WTC11 (cell line): Measurements from ENCODE around the gene ZCCHC24. TPM values are rescaled to one million over a fixed set of nuclear protein-coding genes. Genes with fewer than 3 reads are reported as not detected.
A peak's percentile ranks its signal among the peaks of the same experiment; 100 is the strongest.

Experiments
- ATAC-seq: fragments of 200-7000 bp; cut with Tn5 transposase; 2 replicates; pipeline ENCODE4 v1.10.0; 2021; ENCODE audit warnings: mild to moderate bottlenecking, moderate library complexity
- CTCF ChIA-PET: fragments of 300-600 bp; sonication (Branson Sonifier 250); formaldehyde crosslinking; loops from one replicate; lab custom pipeline; 2021; ENCODE audit warnings: antibody characterized with exemption; lab: Charles Lee
- POLR2A ChIA-PET: fragments of 350-600 bp; sonication (Branson Sonifier 250); formaldehyde crosslinking; loops from one replicate; lab custom pipeline; 2021; ENCODE audit warnings: antibody characterized with exemption; lab: Charles Lee
- DNase-seq: peaks from one replicate; pipeline ENCODE4 v3.0.0; 2021; ENCODE audit warnings: low spot score
- H3K27ac Mint-ChIP-seq: 2 replicates; pipeline ENCODE4 v1.8.0; 2021; ENCODE audit warnings: mixed read lengths
- H3K27me3 Mint-ChIP-seq: 2 replicates; pipeline ENCODE4 v1.8.0; 2021; ENCODE audit warnings: low read depth, mild to moderate bottlenecking, moderate library complexity, mixed read lengths
- H3K36me3 Mint-ChIP-seq: 2 replicates; pipeline ENCODE4 v1.8.0; 2021; ENCODE audit warnings: mixed read lengths
- H3K4me1 Mint-ChIP-seq: 2 replicates; pipeline ENCODE4 v1.8.0; 2022; ENCODE audit warnings: mixed read lengths
- H3K4me3 Mint-ChIP-seq: 2 replicates; pipeline ENCODE4 v1.8.0; 2021; ENCODE audit warnings: mild to moderate bottlenecking, moderate library complexity, mixed read lengths
- H3K9me3 Mint-ChIP-seq: 2 replicates; pipeline ENCODE4 v1.8.0; 2021; ENCODE audit warnings: mixed read lengths
- EMX1 ChIP-seq: fragments of 250-450 bp; sonication (Bioruptor Pico); IDR thresholded peaks from 2 replicates; pipeline ENCODE4 v1.8.0; 2021; ENCODE audit warnings: mild to moderate bottlenecking
- ESRRA ChIP-seq: sonication (generic); formaldehyde crosslinking; IDR thresholded peaks from 2 replicates; pipeline ENCODE4 v1.8.1; 2022; ENCODE audit warnings: mild to moderate bottlenecking, missing genetic modification reagents, borderline replicate concordance
- IRF2 ChIP-seq: sonication (generic); formaldehyde crosslinking; IDR thresholded peaks from 2 replicates; pipeline ENCODE4 v1.8.0; 2022; ENCODE audit warnings: low read depth, missing genetic modification reagents, borderline replicate concordance
- JAZF1 ChIP-seq: fragments of 250-450 bp; sonication (Bioruptor Pico); IDR thresholded peaks from 2 replicates; pipeline ENCODE4 v1.9.0; 2021; ENCODE audit warnings: moderate library complexity, mild to moderate bottlenecking, inconsistent platforms
- MXD4 ChIP-seq: fragments of 250-450 bp; sonication (Bioruptor Pico); IDR thresholded peaks from 2 replicates; pipeline ENCODE4 v1.8.0; 2021; ENCODE audit warnings: mild to moderate bottlenecking, moderate library complexity, borderline replicate concordance
- NFE2L1 ChIP-seq: sonication (generic); formaldehyde crosslinking; IDR thresholded peaks from 2 replicates; pipeline ENCODE4 v1.8.1; 2023; ENCODE audit warnings: missing genetic modification reagents
- NR2C2 ChIP-seq: sonication (generic); formaldehyde crosslinking; IDR thresholded peaks from 2 replicates; pipeline ENCODE4 v1.8.0; 2022; ENCODE audit warnings: mild to moderate bottlenecking, missing genetic modification reagents
- OVOL2 ChIP-seq: fragments of 250-450 bp; sonication (Bioruptor Pico); IDR thresholded peaks from 2 replicates; pipeline ENCODE4 v1.9.0; 2021; ENCODE audit warnings: mild to moderate bottlenecking, borderline replicate concordance
- RELA ChIP-seq: sonication (generic); formaldehyde crosslinking; IDR thresholded peaks from 2 replicates; pipeline ENCODE4 v1.8.1; 2022; ENCODE audit warnings: missing genetic modification reagents, mild to moderate bottlenecking, borderline replicate concordance
- ZBTB21 ChIP-seq: sonication (generic); formaldehyde crosslinking; IDR thresholded peaks from 2 replicates; pipeline ENCODE4 v1.8.1; 2023; ENCODE audit warnings: mild to moderate bottlenecking, missing genetic modification reagents, borderline replicate concordance
- ZNF138 ChIP-seq: sonication (generic); formaldehyde crosslinking; conservative IDR thresholded peaks from 2 replicates; pipeline ENCODE4 v1.8.1; 2022; ENCODE audit warnings: mild to moderate bottlenecking, moderate library complexity, missing genetic modification reagents
- ZNF232 ChIP-seq: sonication (generic); formaldehyde crosslinking; IDR thresholded peaks from 2 replicates; pipeline ENCODE4 v1.8.0; 2022; ENCODE audit warnings: mild to moderate bottlenecking, missing genetic modification reagents
- ZNF317 ChIP-seq: sonication (generic); formaldehyde crosslinking; IDR thresholded peaks from 2 replicates; pipeline ENCODE4 v1.8.1; 2023; ENCODE audit warnings: low read depth, mild to moderate bottlenecking, moderate library complexity, missing genetic modification reagents, borderline replicate concordance
- total RNA-seq: library from RNA; stranded (reverse); gene quantifications from 3 replicates; pipeline ENCODE4 v1.2.3, GENCODE V29; 2021
- TF ChIP-seq, protein P1 (sequence below): fragments of 250-450 bp; sonication (Bioruptor Pico); IDR thresholded peaks from 2 replicates; pipeline ENCODE4 v1.8.0; 2021; ENCODE audit warnings: mild to moderate bottlenecking
- TF ChIP-seq, protein P2 (sequence below): sonication (generic); formaldehyde crosslinking; IDR thresholded peaks from 2 replicates; pipeline ENCODE4 v1.8.1; 2022; ENCODE audit warnings: low read depth, missing genetic modification reagents, borderline replicate concordance
- TF ChIP-seq, protein P3 (sequence below): sonication (generic); formaldehyde crosslinking; IDR thresholded peaks from 2 replicates; pipeline ENCODE4 v1.8.1; 2022; ENCODE audit warnings: low read depth, mild to moderate bottlenecking, moderate library complexity, missing genetic modification reagents, borderline replicate concordance
- TF ChIP-seq, protein P4 (sequence below): sonication (generic); formaldehyde crosslinking; IDR thresholded peaks from 2 replicates; pipeline ENCODE4 v1.8.1; 2023; ENCODE audit warnings: mild to moderate bottlenecking, missing genetic modification reagents, moderate library complexity
- TF ChIP-seq, protein P5 (sequence below): fragments of 250-450 bp; sonication (Bioruptor Pico); IDR thresholded peaks from 2 replicates; pipeline ENCODE4 v1.9.0; 2021; ENCODE audit warnings: moderate library complexity, mild to moderate bottlenecking, inconsistent platforms, borderline replicate concordance
- TF ChIP-seq, protein P6 (sequence below): sonication (generic); formaldehyde crosslinking; IDR thresholded peaks from 2 replicates; pipeline ENCODE4 v1.8.1; 2023; ENCODE audit warnings: mild to moderate bottlenecking, missing genetic modification reagents
- TF ChIP-seq, protein P7 (sequence below): fragments of 200-600 bp; IDR thresholded peaks from 2 replicates; pipeline ENCODE4 v1.8.0; 2022; ENCODE audit warnings: antibody characterized with exemption

ZCCHC24 gene
- total RNA-seq, 1 experiment from 2014 or later: 7.7 TPM

DNA sequence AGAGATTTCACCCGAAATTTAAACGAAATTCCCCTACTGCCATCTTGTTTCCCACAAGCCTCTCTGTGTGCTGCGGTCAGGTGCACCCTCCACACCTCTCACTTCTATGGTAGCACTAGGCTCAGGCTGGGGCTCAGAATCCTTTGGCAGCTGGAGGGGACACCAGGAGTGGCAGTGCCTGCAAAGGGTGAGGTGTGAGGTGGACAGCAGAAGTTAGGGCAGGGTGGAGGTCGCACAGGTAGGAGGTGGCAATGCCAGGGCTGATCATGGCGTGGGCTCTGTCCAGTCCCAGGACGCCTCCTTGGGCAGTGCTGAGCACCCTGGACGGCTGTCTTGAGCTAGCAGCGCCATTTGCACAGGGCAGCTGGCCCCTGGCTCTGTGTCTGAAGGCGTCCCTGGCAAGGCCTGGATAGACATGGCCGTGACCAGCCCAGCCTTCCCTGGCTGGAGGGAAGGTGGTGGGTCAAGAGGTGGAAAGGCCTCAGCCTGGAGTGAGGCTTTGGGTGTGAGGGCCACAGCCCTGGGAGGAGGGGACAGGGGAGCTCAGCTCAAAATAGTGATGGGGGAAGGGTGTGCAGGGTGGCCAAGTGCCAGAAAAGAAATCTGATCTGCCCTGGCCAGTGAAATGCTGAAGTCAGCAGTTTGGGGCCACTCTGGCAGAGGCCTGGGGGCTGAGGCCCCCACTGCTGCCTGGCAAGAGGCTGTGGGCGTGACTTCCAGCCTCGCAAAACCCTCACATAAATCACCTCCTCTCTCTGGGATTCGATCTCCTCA, 40.0 kb downstream of the ZCCHC24 start:
- TF ChIP-seq IRF2 (no peak), RELA (CRISPR knock-in tag) (0 out of 2 replicates have a peak, but pooled peaks have one; percentile 57)
- TF ChIP-seq, all 79 proteins: peak for 1
- peaks cover 6% of the 10 kb centered on the region; the same call in 1 of the 2 replicates for H3K27me3 Mint-ChIP-seq
- ChIA-PET CTCF (interaction anchor here (0.9 to 4.0 kb wide), 8 partner anchors 18 to 82 kb away, joined by 3 to 15 read pairs (median 4); partner anchors contain the start of gene ZCCHC24), POLR2A (interaction anchor here (1.4 kb wide), 1 partner anchor 18 kb away, joined by 4 read pairs; no protein-coding TSS in a partner anchor)
- H3K27ac Mint-ChIP-seq: no peak overlapping the region
- H3K9me3 Mint-ChIP-seq: no peaks in the 10 kb centered on the region
- H3K36me3 Mint-ChIP-seq: no peaks in the 10 kb centered on the region
- DNase-seq (no peak), ATAC-seq (no peak)
- H3K4me1 Mint-ChIP-seq: peaks cover 36% of the 10 kb centered on the region
- no peak overlapping the region for H3K4me3 Mint-ChIP-seq

DNA sequence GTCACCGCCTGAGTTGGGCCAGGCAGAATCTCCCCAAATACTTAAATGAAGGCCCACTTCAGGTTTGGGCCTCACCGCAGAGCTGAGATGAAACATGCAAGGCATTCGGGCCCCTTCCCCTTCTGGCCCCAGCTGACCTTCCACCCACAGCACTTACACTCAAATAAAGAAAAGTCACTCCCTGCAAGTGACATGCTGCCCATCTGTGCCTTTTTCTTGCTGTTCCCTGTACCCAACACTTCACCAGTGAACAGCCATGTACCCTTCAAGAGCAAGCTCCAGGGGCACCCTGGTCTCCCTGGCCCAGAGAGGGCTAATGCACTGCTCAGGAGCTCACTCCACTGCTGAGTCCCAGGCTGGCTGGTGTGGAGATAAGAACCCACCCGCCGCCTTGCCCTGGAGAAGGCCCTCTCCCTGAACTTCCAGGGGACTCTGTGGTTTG, 40.7 kb downstream of the ZCCHC24 start:
- peaks cover 6% of the 10 kb centered on the region; the same call in 1 of the 2 replicates for H3K27me3 Mint-ChIP-seq
- ChIA-PET CTCF (interaction anchor here (1.1 to 4.0 kb wide), 7 partner anchors 30 to 83 kb away, joined by 3 to 15 read pairs (median 4); partner anchors contain the start of gene ZCCHC24), POLR2A (interaction anchor here (1.4 kb wide), 1 partner anchor 19 kb away, joined by 4 read pairs; no protein-coding TSS in a partner anchor)
- H3K9me3 Mint-ChIP-seq: no peaks in the 10 kb centered on the region
- ATAC-seq: no peak
- no peak for DNase-seq
- no peak overlapping the region for H3K27ac Mint-ChIP-seq
- H3K4me1 Mint-ChIP-seq: peaks cover 43% of the 10 kb centered on the region
- TF ChIP-seq JAZF1 (CRISPR knock-in tag) (no peak), ZBTB21 (CRISPR knock-in tag) (no peak), OVOL2 (CRISPR knock-in tag) (no peak), RELA (CRISPR knock-in tag) (no peak), NFE2L1 (CRISPR knock-in tag) (no peak), EMX1 (CRISPR knock-in tag) (no peak), ZNF317 (CRISPR knock-in tag) (no peak), NR2C2 (CRISPR knock-in tag) (no peak), ZNF138 (CRISPR knock-in tag) (no peak), ZNF232 (CRISPR knock-in tag) (no peak), MXD4 (CRISPR knock-in tag) (no peak), ESRRA (CRISPR knock-in tag) (no peak)
- TF ChIP-seq, protein P1, sequence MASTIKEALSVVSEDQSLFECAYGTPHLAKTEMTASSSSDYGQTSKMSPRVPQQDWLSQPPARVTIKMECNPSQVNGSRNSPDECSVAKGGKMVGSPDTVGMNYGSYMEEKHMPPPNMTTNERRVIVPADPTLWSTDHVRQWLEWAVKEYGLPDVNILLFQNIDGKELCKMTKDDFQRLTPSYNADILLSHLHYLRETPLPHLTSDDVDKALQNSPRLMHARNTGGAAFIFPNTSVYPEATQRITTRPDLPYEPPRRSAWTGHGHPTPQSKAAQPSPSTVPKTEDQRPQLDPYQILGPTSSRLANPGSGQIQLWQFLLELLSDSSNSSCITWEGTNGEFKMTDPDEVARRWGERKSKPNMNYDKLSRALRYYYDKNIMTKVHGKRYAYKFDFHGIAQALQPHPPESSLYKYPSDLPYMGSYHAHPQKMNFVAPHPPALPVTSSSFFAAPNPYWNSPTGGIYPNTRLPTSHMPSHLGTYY (CRISPR knock-in tag): no peak
- TF ChIP-seq, protein P2, sequence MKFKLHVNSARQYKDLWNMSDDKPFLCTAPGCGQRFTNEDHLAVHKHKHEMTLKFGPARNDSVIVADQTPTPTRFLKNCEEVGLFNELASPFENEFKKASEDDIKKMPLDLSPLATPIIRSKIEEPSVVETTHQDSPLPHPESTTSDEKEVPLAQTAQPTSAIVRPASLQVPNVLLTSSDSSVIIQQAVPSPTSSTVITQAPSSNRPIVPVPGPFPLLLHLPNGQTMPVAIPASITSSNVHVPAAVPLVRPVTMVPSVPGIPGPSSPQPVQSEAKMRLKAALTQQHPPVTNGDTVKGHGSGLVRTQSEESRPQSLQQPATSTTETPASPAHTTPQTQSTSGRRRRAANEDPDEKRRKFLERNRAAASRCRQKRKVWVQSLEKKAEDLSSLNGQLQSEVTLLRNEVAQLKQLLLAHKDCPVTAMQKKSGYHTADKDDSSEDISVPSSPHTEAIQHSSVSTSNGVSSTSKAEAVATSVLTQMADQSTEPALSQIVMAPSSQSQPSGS: no peak
- TF ChIP-seq, protein P3, sequence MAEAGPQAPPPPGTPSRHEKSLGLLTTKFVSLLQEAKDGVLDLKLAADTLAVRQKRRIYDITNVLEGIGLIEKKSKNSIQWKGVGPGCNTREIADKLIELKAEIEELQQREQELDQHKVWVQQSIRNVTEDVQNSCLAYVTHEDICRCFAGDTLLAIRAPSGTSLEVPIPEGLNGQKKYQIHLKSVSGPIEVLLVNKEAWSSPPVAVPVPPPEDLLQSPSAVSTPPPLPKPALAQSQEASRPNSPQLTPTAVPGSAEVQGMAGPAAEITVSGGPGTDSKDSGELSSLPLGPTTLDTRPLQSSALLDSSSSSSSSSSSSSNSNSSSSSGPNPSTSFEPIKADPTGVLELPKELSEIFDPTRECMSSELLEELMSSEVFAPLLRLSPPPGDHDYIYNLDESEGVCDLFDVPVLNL (CRISPR knock-in tag): no peak
- TF ChIP-seq, protein P4, sequence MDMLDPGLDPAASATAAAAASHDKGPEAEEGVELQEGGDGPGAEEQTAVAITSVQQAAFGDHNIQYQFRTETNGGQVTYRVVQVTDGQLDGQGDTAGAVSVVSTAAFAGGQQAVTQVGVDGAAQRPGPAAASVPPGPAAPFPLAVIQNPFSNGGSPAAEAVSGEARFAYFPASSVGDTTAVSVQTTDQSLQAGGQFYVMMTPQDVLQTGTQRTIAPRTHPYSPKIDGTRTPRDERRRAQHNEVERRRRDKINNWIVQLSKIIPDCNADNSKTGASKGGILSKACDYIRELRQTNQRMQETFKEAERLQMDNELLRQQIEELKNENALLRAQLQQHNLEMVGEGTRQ: no peak
- TF ChIP-seq, protein P5, sequence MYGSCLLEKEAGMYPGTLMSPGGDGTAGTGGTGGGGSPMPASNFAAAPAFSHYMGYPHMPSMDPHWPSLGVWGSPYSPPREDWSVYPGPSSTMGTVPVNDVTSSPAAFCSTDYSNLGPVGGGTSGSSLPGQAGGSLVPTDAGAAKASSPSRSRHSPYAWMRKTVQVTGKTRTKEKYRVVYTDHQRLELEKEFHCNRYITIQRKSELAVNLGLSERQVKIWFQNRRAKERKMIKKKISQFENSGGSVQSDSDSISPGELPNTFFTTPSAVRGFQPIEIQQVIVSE: no peak
- TF ChIP-seq, protein P6, sequence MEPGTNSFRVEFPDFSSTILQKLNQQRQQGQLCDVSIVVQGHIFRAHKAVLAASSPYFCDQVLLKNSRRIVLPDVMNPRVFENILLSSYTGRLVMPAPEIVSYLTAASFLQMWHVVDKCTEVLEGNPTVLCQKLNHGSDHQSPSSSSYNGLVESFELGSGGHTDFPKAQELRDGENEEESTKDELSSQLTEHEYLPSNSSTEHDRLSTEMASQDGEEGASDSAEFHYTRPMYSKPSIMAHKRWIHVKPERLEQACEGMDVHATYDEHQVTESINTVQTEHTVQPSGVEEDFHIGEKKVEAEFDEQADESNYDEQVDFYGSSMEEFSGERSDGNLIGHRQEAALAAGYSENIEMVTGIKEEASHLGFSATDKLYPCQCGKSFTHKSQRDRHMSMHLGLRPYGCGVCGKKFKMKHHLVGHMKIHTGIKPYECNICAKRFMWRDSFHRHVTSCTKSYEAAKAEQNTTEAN (CRISPR knock-in tag): no peak
- TF ChIP-seq, protein P7, sequence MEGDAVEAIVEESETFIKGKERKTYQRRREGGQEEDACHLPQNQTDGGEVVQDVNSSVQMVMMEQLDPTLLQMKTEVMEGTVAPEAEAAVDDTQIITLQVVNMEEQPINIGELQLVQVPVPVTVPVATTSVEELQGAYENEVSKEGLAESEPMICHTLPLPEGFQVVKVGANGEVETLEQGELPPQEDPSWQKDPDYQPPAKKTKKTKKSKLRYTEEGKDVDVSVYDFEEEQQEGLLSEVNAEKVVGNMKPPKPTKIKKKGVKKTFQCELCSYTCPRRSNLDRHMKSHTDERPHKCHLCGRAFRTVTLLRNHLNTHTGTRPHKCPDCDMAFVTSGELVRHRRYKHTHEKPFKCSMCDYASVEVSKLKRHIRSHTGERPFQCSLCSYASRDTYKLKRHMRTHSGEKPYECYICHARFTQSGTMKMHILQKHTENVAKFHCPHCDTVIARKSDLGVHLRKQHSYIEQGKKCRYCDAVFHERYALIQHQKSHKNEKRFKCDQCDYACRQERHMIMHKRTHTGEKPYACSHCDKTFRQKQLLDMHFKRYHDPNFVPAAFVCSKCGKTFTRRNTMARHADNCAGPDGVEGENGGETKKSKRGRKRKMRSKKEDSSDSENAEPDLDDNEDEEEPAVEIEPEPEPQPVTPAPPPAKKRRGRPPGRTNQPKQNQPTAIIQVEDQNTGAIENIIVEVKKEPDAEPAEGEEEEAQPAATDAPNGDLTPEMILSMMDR: no peak
- TF ChIP-seq, all 79 proteins: peak for 0
- Mint-ChIP-seq H3K36me3 (no peaks in the 10 kb centered on the region), H3K4me3 (peak overlapping the region; percentile 65)
